ENCODE measurements around the gene FOCAD.

- no peak for TF ChIP-seq EZH2phosphoT487 (IDR thresholded peaks at IDR 0.05; ENCODE audit: insufficient read depth, low read depth)
- TF ChIP-seq EZH2 (IDR thresholded peaks at IDR 0.05; ENCODE audit: insufficient read depth, poor library complexity, severe bottlenecking), result no peak
Observed at GRCh38 chr9:20634895-20635294, 49.2 kb upstream of the FOCAD start.

Measured in GM23248 (cell line).